ENCODE measurements around the gene S100A10.

Gene S100A10

GRCh38 chr1:152009691-152010090, 16.0 kb upstream of the S100A10 start:
- no peak for DNase-seq

GRCh38 chr1:152007047-152007446, 13.4 kb upstream of the S100A10 start:
- no peak for DNase-seq

- DNase-seq: no peak
These were observed 11.8 kb upstream of the S100A10 start for GRCh38 chr1:152005360-152005912.

- no peak for DNase-seq
These were observed 10.3 kb upstream of the S100A10 start for GRCh38 chr1:152003846-152004442.

- no peak for DNase-seq
These were observed 9.3 kb upstream of the S100A10 start for GRCh38 chr1:152002960-152003359.

- peak; percentile 99 for DNase-seq
These were observed 8.2 kb upstream of the S100A10 start for GRCh38 chr1:152001631-152002584.

- no peak for DNase-seq
These were observed 7.4 kb upstream of the S100A10 start for GRCh38 chr1:152000964-152001630.

- no peak for DNase-seq
These were observed 5.1 kb upstream of the S100A10 start for GRCh38 chr1:151998611-151999362.

GRCh38 chr1:151997284-151997570, 3.6 kb upstream of the S100A10 start:
- no peak for DNase-seq

- DNase-seq: no peak
These were observed 2.1 kb upstream of the S100A10 start for GRCh38 chr1:151995774-151996173.

- peak; percentile 100 for DNase-seq
These were observed 1.3 kb upstream of the S100A10 start for GRCh38 chr1:151994956-151995355.

- DNase-seq: no peak
These were observed 450 bp downstream of the S100A10 start for GRCh38 chr1:151993084-151993733.

GRCh38 chr1:151992303-151993083, 1.2 kb downstream of the S100A10 start:
- DNase-seq: peak; percentile 88

- no peak for DNase-seq
These were observed 1.9 kb downstream of the S100A10 start for GRCh38 chr1:151991663-151992302.

GRCh38 chr1:151990856-151991198, 2.8 kb downstream of the S100A10 start:
- DNase-seq: peak; percentile 79

- no peak for DNase-seq
These were observed 3.4 kb downstream of the S100A10 start for GRCh38 chr1:151990058-151990855.

GRCh38 chr1:151989211-151989862, 4.3 kb downstream of the S100A10 start:
- DNase-seq: peak; percentile 85

GRCh38 chr1:151988405-151988923, 5.2 kb downstream of the S100A10 start:
- peak; percentile 95 for DNase-seq

- DNase-seq: peak; percentile 48
These were observed 7.0 kb downstream of the S100A10 start for GRCh38 chr1:151986501-151987190.

All from fibroblast of upper back skin (primary cell).